ENCODE data around the gene PDZD4.

PDZD4 gene

DNA sequence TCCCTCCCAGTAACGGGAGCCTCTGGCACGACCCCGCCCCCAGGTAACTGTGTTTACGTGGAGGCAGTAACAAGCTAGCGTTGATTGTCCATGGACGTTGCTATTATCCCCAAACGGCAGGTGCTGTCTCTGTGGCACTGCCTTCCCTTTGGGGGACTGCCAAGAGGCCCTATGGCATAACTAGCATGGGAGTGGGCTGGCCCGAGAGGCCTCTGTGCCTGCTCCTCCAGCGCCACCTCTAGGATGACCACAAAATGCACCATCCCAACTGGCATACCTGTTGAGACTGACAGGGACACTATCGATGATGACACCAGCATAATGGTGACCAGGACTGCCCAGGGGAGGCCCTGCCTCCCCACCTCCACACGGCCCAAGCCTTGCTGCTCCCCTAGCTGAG, 48.0 kb downstream of the PDZD4 start:
- no peak for DNase-seq

DNA sequence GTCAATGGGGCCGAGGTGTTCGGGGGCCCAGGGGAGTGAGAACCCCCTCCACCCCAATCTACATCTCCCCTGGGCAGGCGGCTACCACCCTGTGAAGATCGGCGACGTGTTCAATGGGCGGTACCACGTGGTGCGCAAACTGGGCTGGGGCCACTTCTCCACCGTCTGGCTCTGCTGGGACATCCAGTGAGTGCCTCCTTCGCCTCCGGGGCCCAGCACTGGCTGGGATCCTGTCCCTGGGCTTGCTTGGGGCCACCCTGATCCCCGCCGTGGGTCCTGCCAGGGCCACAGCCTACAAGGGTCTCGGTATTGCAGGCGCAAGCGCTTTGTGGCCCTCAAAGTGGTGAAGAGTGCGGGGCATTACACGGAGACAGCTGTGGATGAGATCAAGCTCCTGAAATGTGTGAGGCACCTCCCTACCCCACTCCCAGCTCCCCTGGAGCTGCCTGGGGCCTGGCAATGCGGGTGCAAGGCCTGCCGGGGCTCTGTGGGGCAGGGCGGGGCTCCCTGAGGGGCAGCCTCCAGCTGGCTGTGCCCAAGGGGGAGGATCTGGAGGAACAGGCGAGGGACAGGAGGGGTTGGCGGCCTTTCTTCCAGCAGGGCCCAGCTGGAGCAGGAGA, 48.8 kb downstream of the PDZD4 start:
- no peak for DNase-seq

DNA sequence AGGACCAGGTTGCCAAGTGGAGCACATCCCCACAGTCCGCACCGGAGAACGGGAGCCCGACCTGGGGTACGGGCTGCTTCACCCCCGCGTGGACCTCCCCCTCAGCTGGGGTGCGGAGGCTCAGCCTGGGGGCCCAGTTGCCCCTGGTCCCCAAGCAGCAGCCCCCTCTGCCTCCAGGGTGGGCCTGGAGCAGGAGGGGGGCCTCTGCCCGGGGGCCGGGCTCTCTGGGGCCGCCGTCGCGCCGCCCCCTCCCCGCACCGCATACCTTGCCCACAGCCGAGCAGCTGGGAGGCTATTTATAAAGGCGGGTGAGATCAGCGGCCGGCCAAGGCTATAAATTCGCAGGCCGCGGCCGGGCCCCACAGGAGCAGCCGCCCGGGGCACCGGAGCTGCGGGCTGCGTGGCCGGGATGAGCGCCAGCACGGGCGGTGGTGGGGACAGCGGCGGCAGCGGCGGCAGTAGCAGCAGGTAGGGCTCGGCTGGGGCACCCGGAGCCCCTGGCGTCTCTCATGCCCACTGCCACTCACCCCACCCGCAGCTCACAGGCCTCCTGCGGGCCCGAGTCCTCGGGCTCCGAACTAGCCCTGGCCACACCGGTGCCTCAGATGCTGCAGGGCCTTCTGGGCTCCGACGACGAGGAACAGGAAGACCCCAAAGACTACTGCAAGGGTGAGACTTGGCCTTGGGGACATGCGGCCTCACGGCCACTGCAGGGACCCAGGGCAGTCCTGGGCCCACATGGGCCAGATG, 49.5 kb downstream of the PDZD4 start, which contains the start of gene SRPK3:
Gene SRPK3, plus strand, starts transcription at position 364 of the 750 bp plus-strand sequence. Its CDS starts 46 bp downstream, at position 410.
- DNase-seq = no peak

DNA sequence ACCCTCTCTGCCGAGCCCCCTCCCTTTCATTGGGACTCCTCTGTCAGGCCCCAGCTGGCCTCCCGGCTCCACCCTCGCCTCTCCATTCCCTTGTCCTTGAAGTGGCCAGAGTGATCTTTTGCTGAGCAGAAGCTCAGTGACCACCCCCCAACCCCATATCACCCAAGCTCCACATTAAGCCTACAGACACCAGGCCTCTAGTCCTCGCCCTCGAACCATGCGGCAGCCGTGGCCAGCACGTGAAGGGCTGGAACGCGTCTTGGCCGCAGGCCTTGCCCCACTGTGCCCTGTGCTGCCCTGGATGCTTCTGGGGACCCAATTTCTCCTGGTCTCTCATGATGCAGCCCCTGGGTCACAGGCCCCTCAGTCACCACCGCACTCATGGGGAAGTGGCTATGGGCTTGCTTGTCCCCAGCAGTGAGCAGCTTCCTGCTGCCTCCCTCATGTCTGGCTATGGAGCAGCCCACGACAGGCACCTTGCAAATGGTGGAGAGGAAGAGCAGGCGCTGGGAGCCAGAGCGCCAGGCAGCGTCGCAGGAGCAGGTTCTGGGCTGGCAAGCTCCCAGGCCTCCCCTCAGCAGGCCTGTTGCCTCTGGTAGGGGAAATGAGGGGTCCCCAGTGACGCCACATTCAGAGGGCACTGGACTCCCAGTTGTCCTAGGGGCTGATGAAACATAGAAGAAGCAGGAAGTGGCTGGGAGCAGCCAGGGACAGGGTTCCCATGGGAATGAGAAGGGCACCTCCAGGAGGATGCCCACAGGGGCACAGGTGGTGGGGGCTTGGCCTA, 50.3 kb downstream of the PDZD4 start:
- DNase-seq = no peak

GRCh38 chrX:153778684-153779101, 51.7 kb downstream of the PDZD4 start:
- no peak for DNase-seq

DNA sequence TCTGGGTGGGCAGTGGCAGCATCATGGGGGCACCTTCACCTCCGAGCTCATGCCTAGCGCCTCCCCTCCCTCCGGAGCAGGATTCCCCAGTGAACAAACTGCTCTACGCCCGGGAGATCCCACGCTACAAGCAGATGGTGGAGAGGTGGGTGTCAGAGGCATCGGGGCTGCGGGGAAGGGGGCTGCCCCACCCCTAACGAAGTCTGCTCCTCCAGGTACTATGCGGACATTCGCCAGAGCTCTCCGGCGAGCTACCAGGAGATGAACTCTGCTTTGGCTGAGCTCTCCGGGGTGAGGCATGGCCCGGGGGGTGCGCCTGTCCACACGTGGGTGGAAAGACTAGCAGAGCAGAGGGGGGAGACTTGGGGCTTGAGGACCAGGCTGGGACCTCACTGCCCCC, 52.2 kb downstream of the PDZD4 start:
- DNase-seq = no peak

DNA sequence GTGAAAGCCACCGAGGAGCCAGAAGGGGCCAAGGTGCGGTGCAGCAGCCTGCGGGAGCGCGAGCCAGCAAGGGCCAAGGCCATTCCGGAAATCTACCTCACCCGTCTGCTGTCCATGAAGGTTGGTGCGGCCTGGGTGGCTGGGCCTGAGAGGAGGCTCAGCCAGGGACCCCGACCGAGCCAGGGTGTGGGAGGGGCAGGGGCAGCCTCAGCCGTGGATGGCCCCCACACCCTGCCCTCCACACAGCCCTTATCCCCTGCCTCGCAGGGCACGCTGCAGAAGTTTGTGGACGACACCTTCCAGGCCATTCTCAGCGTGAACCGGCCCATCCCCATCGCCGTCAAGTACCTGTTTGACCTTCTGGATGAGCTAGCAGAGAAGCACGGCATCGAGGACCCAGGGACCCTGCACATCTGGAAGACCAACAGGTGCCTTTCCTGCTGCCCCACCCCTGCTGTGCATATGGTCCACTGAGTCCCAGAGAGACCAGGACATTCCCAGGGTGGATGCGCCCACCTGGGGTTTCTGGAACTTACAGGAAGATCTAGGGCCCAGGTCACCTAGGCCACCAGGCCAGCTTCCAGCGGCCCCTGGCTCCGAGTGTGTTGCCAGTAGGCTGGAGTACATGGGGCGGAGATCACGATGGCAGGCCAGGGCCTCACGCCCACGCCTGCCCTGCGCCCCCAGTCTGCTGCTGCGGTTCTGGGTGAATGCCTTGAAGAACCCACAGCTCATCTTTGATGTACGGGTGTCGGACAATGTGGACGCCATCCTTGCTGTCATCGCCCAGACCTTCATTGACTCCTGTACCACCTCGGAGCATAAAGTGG, 52.9 kb downstream of the PDZD4 start:
- DNase-seq = no peak

GRCh38 chrX:153776611-153777045, 53.7 kb downstream of the PDZD4 start:
- no peak for DNase-seq

- no peak for DNase-seq
These were observed 54.2 kb downstream of the PDZD4 start for GRCh38 chrX:153776120-153776599.

GRCh38 chrX:153775293-153776119, 54.8 kb downstream of the PDZD4 start:
- DNase-seq = no peak

GRCh38 chrX:153774576-153775292, 55.6 kb downstream of the PDZD4 start:
- DNase-seq = no peak

GRCh38 chrX:153773741-153774575, 56.4 kb downstream of the PDZD4 start:
- DNase-seq = no peak

DNA sequence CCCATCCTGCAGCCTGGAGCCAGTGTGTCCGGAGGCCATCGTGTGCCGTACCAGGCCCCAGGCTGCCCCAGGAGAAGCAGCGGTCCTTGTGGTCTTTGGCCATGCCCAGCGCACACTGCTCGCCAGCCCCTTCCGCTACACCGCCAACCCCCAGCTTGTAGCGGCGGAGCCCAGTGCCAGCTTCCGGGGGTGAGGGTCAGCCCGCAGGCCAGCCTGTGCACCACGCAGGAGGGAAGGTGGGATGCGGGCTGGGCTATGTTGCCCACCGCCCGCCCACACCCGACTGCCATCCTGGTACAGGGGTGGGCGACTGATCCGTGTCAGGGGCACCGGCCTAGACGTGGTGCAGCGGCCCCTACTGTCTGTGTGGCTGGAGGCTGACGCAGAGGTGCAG, 57.1 kb downstream of the PDZD4 start:
- no peak for DNase-seq

DNA sequence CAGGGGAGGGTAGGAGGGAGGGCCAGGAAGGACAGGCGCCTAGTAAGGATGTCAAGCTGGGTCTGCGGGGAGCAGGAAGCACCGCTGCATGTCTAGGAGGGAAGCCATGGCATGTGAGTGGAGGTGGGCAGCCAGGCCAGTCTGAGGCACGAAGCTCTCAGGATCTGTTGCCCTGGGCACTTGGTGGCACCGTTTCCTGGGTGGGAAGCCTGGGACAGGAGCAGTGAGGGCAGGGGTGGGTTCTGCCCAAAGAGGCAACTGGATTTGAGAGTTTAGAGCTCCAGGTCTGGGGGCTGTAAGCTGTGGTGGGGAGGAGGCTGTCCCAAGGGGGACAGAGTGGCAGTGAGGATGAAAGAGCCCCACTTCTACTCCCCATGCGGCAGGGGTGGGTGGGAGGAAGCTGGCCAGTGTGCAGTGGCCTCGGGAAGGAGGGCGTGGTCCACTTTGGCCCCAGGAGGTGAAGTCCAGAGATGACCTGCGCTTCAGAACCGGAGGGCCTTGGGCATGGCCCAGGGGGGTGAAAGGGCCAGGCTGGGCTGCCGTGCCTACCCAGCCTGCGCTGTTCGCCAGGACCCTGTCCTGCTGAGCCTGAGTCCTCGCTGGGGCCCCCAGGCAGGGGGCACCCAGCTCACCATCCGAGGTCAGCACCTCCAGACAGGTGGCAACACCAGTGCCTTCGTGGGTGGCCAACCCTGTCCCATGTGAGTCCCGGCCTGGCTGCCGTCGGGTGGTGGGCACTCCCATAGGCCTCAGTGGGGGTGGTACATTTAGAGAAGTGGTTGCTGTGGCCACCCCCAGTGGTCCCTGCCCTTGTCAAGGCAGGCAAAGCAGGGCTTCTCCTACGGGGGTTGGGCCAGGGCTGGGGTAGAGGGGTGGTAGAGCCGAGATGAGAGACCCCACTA, 57.8 kb downstream of the PDZD4 start:
- DNase-seq = no peak

DNA sequence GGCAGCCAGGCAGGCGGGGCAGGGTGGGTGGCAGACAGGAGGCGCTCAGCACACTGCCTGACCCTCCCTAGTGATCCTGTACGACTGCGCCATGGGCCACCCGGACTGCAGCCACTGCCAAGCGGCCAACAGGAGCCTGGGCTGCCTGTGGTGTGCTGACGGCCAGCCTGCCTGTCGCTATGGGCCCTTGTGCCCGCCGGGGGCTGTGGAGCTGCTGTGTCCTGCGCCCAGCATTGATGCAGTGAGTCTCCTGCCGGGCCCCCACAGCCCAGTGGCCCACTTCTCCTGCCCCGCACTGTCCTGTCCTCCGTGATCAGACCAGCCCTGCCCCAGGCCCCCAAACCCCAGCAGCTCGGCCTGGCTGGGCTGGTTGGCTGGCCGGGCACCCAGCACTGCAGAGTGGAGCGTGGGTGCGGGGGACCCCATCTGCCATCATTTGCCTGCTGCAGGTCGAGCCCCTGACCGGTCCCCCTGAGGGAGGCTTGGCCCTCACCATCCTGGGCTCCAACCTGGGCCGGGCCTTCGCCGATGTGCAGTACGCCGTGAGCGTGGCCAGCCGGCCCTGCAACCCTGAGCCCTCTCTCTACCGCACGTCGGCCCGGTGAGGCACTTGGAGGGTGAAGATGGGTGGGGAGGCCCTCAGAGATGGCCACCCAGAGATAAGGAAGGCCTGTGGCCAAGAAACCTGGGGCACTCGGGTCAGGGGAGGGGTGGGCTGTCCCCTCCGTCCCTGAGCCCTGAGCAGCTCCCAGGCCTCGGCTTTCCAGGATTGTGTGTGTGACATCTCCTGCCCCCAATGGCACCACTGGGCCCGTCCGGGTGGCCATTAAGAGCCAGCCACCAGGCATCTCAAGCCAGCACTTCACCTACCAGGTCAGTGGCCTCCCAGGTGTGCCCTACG, 58.7 kb downstream of the PDZD4 start:
- DNase-seq = no peak

- no peak for DNase-seq
These were observed 59.5 kb downstream of the PDZD4 start for GRCh38 chrX:153770601-153771414.
